Adrenal gland (tissue), 5 donors: ENCODE data around the gene CAPN2.

ENCODE experiments used
- POLR2A ChIP-seq, 2 donors: fragments of 450-650 bp; IDR thresholded peaks; one replicate each; pipeline ENCODE4 v1.6.1; 2017; ENCODE audit warnings: antibody characterized with exemption in 2 of 2, mild to moderate bottlenecking in 2 of 2, moderate library complexity in 1 of 2
- TF ChIP-seq, protein P1 (sequence below), 6 experiments: fragments of 450-650 bp in 4 of 6; fragments of 200-600 bp in 2 of 6; sonication (generic) in 1 of 6; IDR thresholded peaks; 1 replicate in 5 of 6; 2 replicates in 1 of 6; pipeline versions ENCODE4 v1.5.1 to v1.8.0; 2016 to 2021; ENCODE audit warnings: antibody characterized with exemption in 6 of 6, mild to moderate bottlenecking in 2 of 6, moderate library complexity in 1 of 6
- donor health status: DM: no; HTN: no; CAD: no.

DNA sequence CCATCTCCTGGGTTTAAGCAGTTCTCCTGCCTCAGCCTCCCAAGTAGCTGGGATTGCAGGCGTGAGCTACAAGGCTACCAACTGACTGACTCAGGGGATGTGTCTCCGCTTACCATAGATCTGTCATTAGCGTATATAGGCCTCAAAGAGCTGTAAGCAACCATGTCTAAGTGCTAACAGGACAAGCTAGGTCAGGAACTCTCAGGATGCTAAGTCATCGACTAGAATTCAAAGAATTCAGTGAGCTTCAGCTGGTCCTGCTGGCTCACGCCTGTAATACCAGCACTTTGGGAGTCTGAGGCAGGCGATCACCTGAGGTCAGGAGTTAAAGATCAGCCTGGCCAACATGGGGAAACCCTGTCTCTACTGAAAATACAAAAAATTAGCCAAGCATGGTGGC is 29.5 kb downstream of the CAPN2 start:
- TF ChIP-seq, protein P1, sequence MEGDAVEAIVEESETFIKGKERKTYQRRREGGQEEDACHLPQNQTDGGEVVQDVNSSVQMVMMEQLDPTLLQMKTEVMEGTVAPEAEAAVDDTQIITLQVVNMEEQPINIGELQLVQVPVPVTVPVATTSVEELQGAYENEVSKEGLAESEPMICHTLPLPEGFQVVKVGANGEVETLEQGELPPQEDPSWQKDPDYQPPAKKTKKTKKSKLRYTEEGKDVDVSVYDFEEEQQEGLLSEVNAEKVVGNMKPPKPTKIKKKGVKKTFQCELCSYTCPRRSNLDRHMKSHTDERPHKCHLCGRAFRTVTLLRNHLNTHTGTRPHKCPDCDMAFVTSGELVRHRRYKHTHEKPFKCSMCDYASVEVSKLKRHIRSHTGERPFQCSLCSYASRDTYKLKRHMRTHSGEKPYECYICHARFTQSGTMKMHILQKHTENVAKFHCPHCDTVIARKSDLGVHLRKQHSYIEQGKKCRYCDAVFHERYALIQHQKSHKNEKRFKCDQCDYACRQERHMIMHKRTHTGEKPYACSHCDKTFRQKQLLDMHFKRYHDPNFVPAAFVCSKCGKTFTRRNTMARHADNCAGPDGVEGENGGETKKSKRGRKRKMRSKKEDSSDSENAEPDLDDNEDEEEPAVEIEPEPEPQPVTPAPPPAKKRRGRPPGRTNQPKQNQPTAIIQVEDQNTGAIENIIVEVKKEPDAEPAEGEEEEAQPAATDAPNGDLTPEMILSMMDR (IDR thresholded peaks at IDR 0.05) = no peak
- TF ChIP-seq POLR2A (IDR thresholded peaks at IDR 0.05) = no peak
